Tibial nerve (tissue), 4 donors: Measurements from ENCODE around the gene ST8SIA2. TPM values are rescaled to one million over a fixed set of nuclear protein-coding genes. Genes with fewer than 3 reads are reported as not detected.

Experiments used
- DNase-seq, 2 donors: peaks; one replicate each; pipeline ENCODE4 v3.0.0-alpha.2; 2019; ENCODE audit warnings: low spot score in 2 of 2
- H3K27ac ChIP-seq, 4 donors: fragments of 200-600 bp; sonication (generic) in 3 of 4; one replicate each; pipeline ENCODE4 v1.5.1; 2017 to 2019; ENCODE audit warnings: mild to moderate bottlenecking in 1 of 4
- H3K27me3 ChIP-seq, 2 donors: fragments of 200-600 bp; sonication (generic) in 1 of 2; one replicate each; pipeline versions ENCODE4 v1.5.1 to v1.6.0; 2017 to 2019
- H3K36me3 ChIP-seq, 3 donors: fragments of 200-600 bp; sonication (generic); one replicate each; pipeline ENCODE4 v1.5.1; 2018 to 2019
- H3K4me1 ChIP-seq, 4 donors: fragments of 200-600 bp; sonication (generic) in 3 of 4; one replicate each; pipeline ENCODE4 v1.5.1; 2017 to 2019
- H3K4me3 ChIP-seq, 4 donors: fragments of 200-600 bp; sonication (generic) in 3 of 4; one replicate each; pipeline ENCODE4 v1.5.1; 2017 to 2019; ENCODE audit warnings: mild to moderate bottlenecking in 1 of 4, moderate library complexity in 1 of 4
- H3K9me3 ChIP-seq, 4 donors: fragments of 200-600 bp; sonication (generic) in 3 of 4; one replicate each; pipeline ENCODE4 v1.5.1; 2017 to 2019
- CTCF ChIP-seq, 5 experiments: fragments of 200-600 bp in 3 of 5; fragments of 450-650 bp in 2 of 5; sonication (generic) in 3 of 5; IDR thresholded peaks; one replicate each; pipeline ENCODE4 v1.5.1; 2016 to 2019; ENCODE audit warnings: antibody characterized with exemption in 5 of 5, mild to moderate bottlenecking in 3 of 5, moderate library complexity in 2 of 5
- EP300 ChIP-seq, 2 donors: sonication (generic); formaldehyde crosslinking; IDR thresholded peaks; one replicate each; pipeline ENCODE4 v1.6.1; 2017; ENCODE audit warnings: antibody characterized with exemption in 2 of 2, mild to moderate bottlenecking in 1 of 2
- POLR2A ChIP-seq, 2 donors: fragments of 450-650 bp; IDR thresholded peaks; one replicate each; pipeline ENCODE4 v1.6.1; 2017; ENCODE audit warnings: antibody characterized with exemption in 2 of 2, mild to moderate bottlenecking in 2 of 2, moderate library complexity in 2 of 2
- WGBS, 2 donors: methylation state at CpG; one replicate each; pipeline ENCODE4 v1.1.5; 2018; 5-methylcytosine and 5-hydroxymethylcytosine counted together
- total RNA-seq, 4 donors: library from RNA; depleted of rRNA; stranded (reverse); fragments of >200 nt; gene quantifications; one replicate each; pipeline ENCODE4 v1.1.0, GENCODE V29; 2016

The ST8SIA2 gene
- total RNA-seq, 4 donors from 2014 or later = not detected

- Histone ChIP-seq H3K27ac (no peak overlapping the region), H3K9me3 (no peaks in the 10 kb centered on the region), H3K4me3 (no peak overlapping the region), H3K36me3 (no peaks in the 10 kb centered on the region), H3K27me3 (no peaks in the 10 kb centered on the region), H3K4me1 (no peaks in the 10 kb centered on the region)
- DNase-seq = no peak
- WGBS, 2 donors = 83 to 89% methylated on average over 5 of the region's 5 CpGs
- TF ChIP-seq CTCF (IDR thresholded peaks at IDR 0.05) = no peak
- TF ChIP-seq POLR2A (IDR thresholded peaks at IDR 0.05) = no peak
- TF ChIP-seq EP300 (IDR thresholded peaks at IDR 0.05) = no peak
Observed at GRCh38 chr15:92405942-92406341, 12.3 kb downstream of the ST8SIA2 start.

GRCh38 chr15:92407321-92407720 lies 13.6 kb downstream of the ST8SIA2 start:
- no peak for TF ChIP-seq CTCF (IDR thresholded peaks at IDR 0.05)
- TF ChIP-seq POLR2A (IDR thresholded peaks at IDR 0.05) = no peak
- TF ChIP-seq EP300 (IDR thresholded peaks at IDR 0.05) = no peak
- 47 to 73% methylated on average over 6 of the region's 6 CpGs for WGBS, 2 donors
- no peak for DNase-seq
- Histone ChIP-seq H3K9me3 (no peaks in the 10 kb centered on the region), H3K27ac (no peak overlapping the region), H3K27me3 (no peaks in the 10 kb centered on the region), H3K4me3 (no peak overlapping the region), H3K4me1 (no peaks in the 10 kb centered on the region), H3K36me3 (no peaks in the 10 kb centered on the region)

GRCh38 chr15:92407916-92408315 lies 14.2 kb downstream of the ST8SIA2 start:
- no peaks in the 10 kb centered on the region for H3K27me3 ChIP-seq
- H3K4me3 ChIP-seq = no peak overlapping the region
- DNase-seq = no peak
- 63 to 70% methylated on average over 5 of the region's 5 CpGs for WGBS, 2 donors
- no peaks in the 10 kb centered on the region for H3K36me3 ChIP-seq
- no peaks in the 10 kb centered on the region for H3K9me3 ChIP-seq
- no peaks in the 10 kb centered on the region for H3K4me1 ChIP-seq
- H3K27ac ChIP-seq = no peak overlapping the region
- no peak for TF ChIP-seq POLR2A (IDR thresholded peaks at IDR 0.05)
- no peak for TF ChIP-seq CTCF (IDR thresholded peaks at IDR 0.05)
- no peak for TF ChIP-seq EP300 (IDR thresholded peaks at IDR 0.05)

- Histone ChIP-seq H3K36me3 (no peaks in the 10 kb centered on the region), H3K4me3 (no peak overlapping the region), H3K27me3 (no peaks in the 10 kb centered on the region), H3K27ac (no peak overlapping the region), H3K4me1 (no peaks in the 10 kb centered on the region), H3K9me3 (no peaks in the 10 kb centered on the region)
- no peak for DNase-seq
- no peak for TF ChIP-seq CTCF (IDR thresholded peaks at IDR 0.05)
- TF ChIP-seq POLR2A (IDR thresholded peaks at IDR 0.05) = no peak
- TF ChIP-seq EP300 (IDR thresholded peaks at IDR 0.05) = no peak
- WGBS, 2 donors = 91 to 96% methylated on average over 5 of the region's 5 CpGs
Observed at GRCh38 chr15:92409006-92409405, 15.3 kb downstream of the ST8SIA2 start.

- Histone ChIP-seq H3K27me3 (peaks cover 0 to 2% of the 10 kb centered on the region in 2 donors), H3K36me3 (no peaks in the 10 kb centered on the region), H3K4me3 (no peak overlapping the region), H3K9me3 (no peaks in the 10 kb centered on the region), H3K4me1 (no peaks in the 10 kb centered on the region), H3K27ac (no peak overlapping the region)
- 86 to 89% methylated on average over 8 of the region's 8 CpGs for WGBS, 2 donors
- TF ChIP-seq POLR2A (IDR thresholded peaks at IDR 0.05) (no peak), EP300 (IDR thresholded peaks at IDR 0.05) (no peak), CTCF (IDR thresholded peaks at IDR 0.05) (no peak)
- no peak for DNase-seq
Observed at GRCh38 chr15:92409521-92409920, 15.8 kb downstream of the ST8SIA2 start.
